Measurements from ENCODE around the gene ARFGAP3. TPM values are rescaled to one million over a fixed set of nuclear protein-coding genes. Genes with fewer than 3 reads are reported as not detected.

Gene ARFGAP3
- total RNA-seq, 1 experiment from 2014 or later = 16.9 TPM

GRCh38 chr22:42811459-42811858 is 45.6 kb downstream of the ARFGAP3 start:
- no peak for DNase-seq (ENCODE audit: low spot score)

GRCh38 chr22:42808521-42808920 is 48.6 kb downstream of the ARFGAP3 start:
- H3K36me3 Mint-ChIP-seq = peaks cover 7% of the 10 kb centered on the region
- DNase-seq (ENCODE audit: low spot score) = no peak
- H3K4me1 Mint-ChIP-seq = peaks cover 13% of the 10 kb centered on the region
- CTCF ChIA-PET = no interaction called here
- POLR2A ChIA-PET = no interaction called here
- no peak for ATAC-seq
- no peak overlapping the region for H3K27ac Mint-ChIP-seq
- no peak overlapping the region for H3K4me3 Mint-ChIP-seq
- no peaks in the 10 kb centered on the region for H3K27me3 Mint-ChIP-seq (ENCODE audit: low read depth)
- H3K9me3 Mint-ChIP-seq = no peaks in the 10 kb centered on the region
- TF ChIP-seq IRF1 (CRISPR knock-in tag; IDR thresholded peaks at IDR 0.05) (no peak), JUN (CRISPR knock-in tag; IDR thresholded peaks at IDR 0.05) (no peak), E2F5 (CRISPR knock-in tag; IDR thresholded peaks at IDR 0.05) (no peak), IRF2 (CRISPR knock-in tag; IDR thresholded peaks at IDR 0.05; ENCODE audit: borderline replicate concordance, low read depth) (no peak), ATF1 (CRISPR knock-in tag; IDR thresholded peaks at IDR 0.05) (no peak), CREM (CRISPR knock-in tag; IDR thresholded peaks at IDR 0.05) (no peak), CTCF (IDR thresholded peaks at IDR 0.05) (no peak), TCF7 (CRISPR knock-in tag; IDR thresholded peaks at IDR 0.05; ENCODE audit: low read depth) (no peak), STAT6 (CRISPR knock-in tag; conservative IDR thresholded peaks at IDR 0.05; ENCODE audit: low read depth) (no peak), MYBL2 (CRISPR knock-in tag; IDR thresholded peaks at IDR 0.05) (no peak), ETV6 (CRISPR knock-in tag; IDR thresholded peaks at IDR 0.05) (no peak)

More at GRCh38 chr22:42811459-42811858, 45.6 kb downstream of the ARFGAP3 start:
- Mint-ChIP-seq H3K27me3 (ENCODE audit: low read depth) (no peaks in the 10 kb centered on the region), H3K4me1 (0 out of 2 replicates have a peak, but pooled peaks cover 2% of the 10 kb centered on the region), H3K36me3 (peaks cover 7% of the 10 kb centered on the region), H3K4me3 (no peak overlapping the region), H3K9me3 (no peaks in the 10 kb centered on the region), H3K27ac (no peak overlapping the region)
- ChIA-PET POLR2A (no interaction called here), CTCF (interaction anchor here (0.9 kb wide), 1 partner anchor 8 kb away, joined by 3 read pairs; no protein-coding TSS in a partner anchor)
- TF ChIP-seq TP53 (CRISPR knock-in tag; IDR thresholded peaks at IDR 0.05) (no peak), SMAD3 (CRISPR knock-in tag; IDR thresholded peaks at IDR 0.05; ENCODE audit: borderline replicate concordance) (no peak), RORB (CRISPR knock-in tag; IDR thresholded peaks at IDR 0.05) (no peak), ZNF121 (CRISPR knock-in tag; IDR thresholded peaks at IDR 0.05) (no peak), NFYB (CRISPR knock-in tag; conservative IDR thresholded peaks at IDR 0.05; ENCODE audit: low read depth) (no peak), E2F4 (CRISPR knock-in tag; IDR thresholded peaks at IDR 0.05; ENCODE audit: borderline replicate concordance, low read depth) (no peak), MLX (CRISPR knock-in tag; IDR thresholded peaks at IDR 0.05) (no peak), ZNF416 (CRISPR knock-in tag; IDR thresholded peaks at IDR 0.05) (no peak), PRDM15 (CRISPR knock-in tag; IDR thresholded peaks at IDR 0.05) (no peak)
- no peak for ATAC-seq

Data from WTC11 (cell line).